OCI-LY1 (cell line): Measurements from ENCODE around the gene PRUNE2.
A peak's percentile ranks its signal among the peaks of the same experiment; 100 is the strongest.

ENCODE experiments used
- H2AFZ ChIP-seq: fragments of 200-600 bp; sonication (generic), shearing (Covaris generic); 2 replicates; pipeline ENCODE4 v1.6.0; 2014; ENCODE audit warnings: antibody characterized with exemption, mild to moderate bottlenecking, low read length
- H3F3A ChIP-seq: fragments of 200-600 bp; sonication (generic), shearing (Covaris generic); 2 replicates; pipeline ENCODE4 v1.6.0; 2014; ENCODE audit warnings: mild to moderate bottlenecking, antibody characterized with exemption, low read length, moderate library complexity; ENCODE audit not compliant: insufficient read depth
- H3K27ac ChIP-seq: fragments of 200-600 bp; sonication (generic); 2 replicates; pipeline ENCODE4 v1.5.1; 2014; ENCODE audit warnings: low read length, mixed run types, mild to moderate bottlenecking, low read depth; ENCODE audit not compliant: poor library complexity, severe bottlenecking
- H3K27me3 ChIP-seq: fragments of 200-600 bp; sonication (generic); 2 replicates; pipeline ENCODE4 v1.6.0; 2014; ENCODE audit warnings: antibody characterized with exemption, mild to moderate bottlenecking, low read length, moderate library complexity; ENCODE audit not compliant: insufficient read depth
- H3K36me3 ChIP-seq: fragments of 200-600 bp; sonication (generic); 2 replicates; pipeline ENCODE4 v1.6.1; 2014; ENCODE audit warnings: mild to moderate bottlenecking, antibody characterized with exemption, low read length, moderate library complexity, mixed read lengths; ENCODE audit not compliant: insufficient read depth
- H3K4me1 ChIP-seq: fragments of 200-600 bp; sonication (generic); 2 replicates; pipeline ENCODE4 v1.5.1; 2014; ENCODE audit warnings: mild to moderate bottlenecking, low read length, moderate library complexity; ENCODE audit not compliant: insufficient read depth, severe bottlenecking
- H3K4me2 ChIP-seq: fragments of 200-600 bp; sonication (generic), shearing (Covaris generic); 2 replicates; pipeline ENCODE4 v1.6.1; 2014; ENCODE audit warnings: low read length
- H3K4me3 ChIP-seq: fragments of 200-600 bp; sonication (generic); 2 replicates; pipeline ENCODE4 v1.5.1; 2014; ENCODE audit warnings: low read length, low read depth, mild to moderate bottlenecking, mixed read lengths; ENCODE audit not compliant: poor library complexity, severe bottlenecking
- H3K79me2 ChIP-seq: fragments of 200-600 bp; shearing (Covaris generic); 2 replicates; pipeline ENCODE4 v1.6.1; 2016; ENCODE audit warnings: mixed run types, low read length, mixed read lengths; ENCODE audit not compliant: insufficient read depth
- H3K9ac ChIP-seq: fragments of 200-600 bp; sonication (generic), shearing (Covaris generic); 2 replicates; pipeline ENCODE4 v1.6.1; 2014; ENCODE audit warnings: mild to moderate bottlenecking, low read length, mixed read lengths
- H3K9me2 ChIP-seq: fragments of 200-600 bp; sonication (generic), shearing (Covaris generic); 2 replicates; pipeline ENCODE4 v1.6.1; 2014; ENCODE audit warnings: low read depth, mild to moderate bottlenecking, low read length, mixed read lengths
- H3K9me3 ChIP-seq: fragments of 200-600 bp; shearing (Covaris generic); 2 replicates; pipeline ENCODE4 v1.6.1; 2014; ENCODE audit warnings: low read length, mixed read lengths
- H4K20me1 ChIP-seq: fragments of 200-600 bp; sonication (generic), shearing (Covaris generic); 2 replicates; pipeline ENCODE4 v1.6.0; 2016; ENCODE audit warnings: mild to moderate bottlenecking, low read length; ENCODE audit not compliant: insufficient read depth
- EZH2 ChIP-seq: fragments of 200-600 bp; sonication (generic), shearing (Covaris generic); IDR thresholded peaks from 2 replicates; pipeline ENCODE4 v1.8.0; 2017; ENCODE audit warnings: borderline replicate concordance, mixed run types, mild to moderate bottlenecking, antibody characterized with exemption, low read length, moderate library complexity, mixed read lengths
- TF ChIP-seq, protein P1 (sequence below): fragments of 200-600 bp; sonication (generic), shearing (Covaris generic); IDR thresholded peaks from 2 replicates; pipeline ENCODE4 v1.5.1; 2017; ENCODE audit warnings: mild to moderate bottlenecking, antibody characterized with exemption, low read length, moderate library complexity, mixed read lengths

PRUNE2 gene

DNA sequence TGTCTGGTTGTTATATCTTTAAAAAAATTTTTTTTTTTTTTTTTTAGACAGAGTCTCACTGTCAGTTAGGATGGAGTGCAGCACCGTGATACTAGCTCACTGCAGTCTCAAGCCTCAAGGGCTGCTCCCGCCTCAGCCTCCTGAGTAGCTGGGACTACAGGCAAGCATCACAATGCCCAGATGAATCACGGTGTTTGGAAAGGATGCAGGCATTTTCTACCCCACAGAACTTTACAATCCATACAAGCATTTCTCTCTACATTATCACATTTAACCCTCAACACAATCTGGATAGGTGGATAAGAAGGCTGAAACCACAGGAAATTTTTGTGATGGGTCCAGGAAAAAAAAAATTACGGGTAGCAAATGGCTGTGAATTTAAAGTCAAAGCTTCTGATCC is 147.4 kb downstream of the PRUNE2 start:
- peaks cover 35% of the 10 kb centered on the region for H3K4me1 ChIP-seq
- no peak overlapping the region for H3K9ac ChIP-seq
- no peaks in the 10 kb centered on the region for H4K20me1 ChIP-seq
- no peak for TF ChIP-seq EZH2
- TF ChIP-seq, protein P1, sequence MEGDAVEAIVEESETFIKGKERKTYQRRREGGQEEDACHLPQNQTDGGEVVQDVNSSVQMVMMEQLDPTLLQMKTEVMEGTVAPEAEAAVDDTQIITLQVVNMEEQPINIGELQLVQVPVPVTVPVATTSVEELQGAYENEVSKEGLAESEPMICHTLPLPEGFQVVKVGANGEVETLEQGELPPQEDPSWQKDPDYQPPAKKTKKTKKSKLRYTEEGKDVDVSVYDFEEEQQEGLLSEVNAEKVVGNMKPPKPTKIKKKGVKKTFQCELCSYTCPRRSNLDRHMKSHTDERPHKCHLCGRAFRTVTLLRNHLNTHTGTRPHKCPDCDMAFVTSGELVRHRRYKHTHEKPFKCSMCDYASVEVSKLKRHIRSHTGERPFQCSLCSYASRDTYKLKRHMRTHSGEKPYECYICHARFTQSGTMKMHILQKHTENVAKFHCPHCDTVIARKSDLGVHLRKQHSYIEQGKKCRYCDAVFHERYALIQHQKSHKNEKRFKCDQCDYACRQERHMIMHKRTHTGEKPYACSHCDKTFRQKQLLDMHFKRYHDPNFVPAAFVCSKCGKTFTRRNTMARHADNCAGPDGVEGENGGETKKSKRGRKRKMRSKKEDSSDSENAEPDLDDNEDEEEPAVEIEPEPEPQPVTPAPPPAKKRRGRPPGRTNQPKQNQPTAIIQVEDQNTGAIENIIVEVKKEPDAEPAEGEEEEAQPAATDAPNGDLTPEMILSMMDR: no peak
- H3K9me2 ChIP-seq: no peaks in the 10 kb centered on the region
- H3K36me3 ChIP-seq: no peaks in the 10 kb centered on the region
- H2AFZ ChIP-seq: no peak overlapping the region
- no peaks in the 10 kb centered on the region for H3K27me3 ChIP-seq
- no peak overlapping the region for H3K4me2 ChIP-seq
- no peaks in the 10 kb centered on the region for H3K9me3 ChIP-seq
- H3K79me2 ChIP-seq: no peaks in the 10 kb centered on the region
- no peak overlapping the region for H3K27ac ChIP-seq
- no peaks in the 10 kb centered on the region for H3F3A ChIP-seq
- no peak overlapping the region for H3K4me3 ChIP-seq

DNA sequence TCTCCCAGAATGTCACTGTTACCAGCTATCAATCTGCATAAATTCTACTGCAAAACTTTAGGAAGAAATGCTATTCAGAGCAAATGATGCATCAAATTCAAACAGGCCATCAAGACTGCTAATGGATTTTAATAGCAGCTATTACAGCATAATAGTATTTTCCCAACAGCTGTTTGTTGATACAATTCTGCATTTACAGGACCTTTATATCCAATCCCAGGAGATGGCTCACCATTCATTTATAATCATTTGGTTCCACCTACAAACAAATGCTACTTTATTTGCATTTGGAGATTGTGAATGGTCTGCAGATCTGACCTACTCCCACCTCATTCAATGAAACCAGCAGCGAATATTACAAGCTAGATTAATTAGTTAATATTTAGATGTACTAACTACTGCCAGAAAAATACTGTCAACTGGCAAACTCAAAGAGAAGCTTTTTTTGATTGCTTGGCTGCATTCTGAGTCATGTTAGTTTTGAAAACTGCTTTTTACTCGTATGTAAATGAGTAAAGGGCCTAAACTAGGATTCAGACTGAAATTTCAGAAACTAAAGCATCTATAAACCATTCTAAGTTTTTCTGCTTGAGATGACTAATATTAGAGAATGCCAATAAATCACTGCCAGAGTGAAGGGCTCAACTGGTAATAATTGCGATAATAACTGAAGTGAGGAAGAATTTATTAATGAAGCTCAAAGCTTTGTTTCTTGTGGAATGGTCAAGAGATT is 148.8 kb downstream of the PRUNE2 start:
- no peak overlapping the region for H2AFZ ChIP-seq
- no peaks in the 10 kb centered on the region for H3K79me2 ChIP-seq
- no peak overlapping the region for H3K9ac ChIP-seq
- no peaks in the 10 kb centered on the region for H3K36me3 ChIP-seq
- H3K4me2 ChIP-seq: no peak overlapping the region
- H3K9me2 ChIP-seq: no peaks in the 10 kb centered on the region
- H3K4me3 ChIP-seq: no peak overlapping the region
- no peaks in the 10 kb centered on the region for H4K20me1 ChIP-seq
- H3K9me3 ChIP-seq: no peaks in the 10 kb centered on the region
- TF ChIP-seq, protein P1: no peak
- no peak for TF ChIP-seq EZH2
- no peaks in the 10 kb centered on the region for H3K27me3 ChIP-seq
- no peak overlapping the region for H3K27ac ChIP-seq
- peaks cover 35% of the 10 kb centered on the region for H3K4me1 ChIP-seq
- H3F3A ChIP-seq: no peaks in the 10 kb centered on the region

DNA sequence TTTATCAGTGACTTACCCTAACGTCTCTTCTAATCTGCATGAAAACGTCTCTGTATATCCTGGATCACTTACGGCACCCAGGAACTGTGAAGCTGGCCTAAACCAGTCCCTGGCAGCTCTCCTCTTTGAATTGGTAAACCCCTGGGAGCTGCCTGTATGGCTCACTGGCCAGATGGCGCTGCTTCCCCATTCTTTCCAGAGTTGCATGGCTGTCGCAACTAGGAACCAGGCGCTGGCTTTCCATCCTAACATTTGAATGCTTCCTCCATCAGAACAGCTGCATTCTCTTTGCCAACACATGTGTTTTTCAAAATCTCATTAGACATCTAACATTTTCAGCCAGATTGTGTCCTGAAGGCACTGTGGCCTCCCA is 149.7 kb downstream of the PRUNE2 start:
- peak overlapping the region; percentile 92; the same call in 1 of the 2 replicates for H2AFZ ChIP-seq
- no peaks in the 10 kb centered on the region for H3K9me3 ChIP-seq
- H3K27ac ChIP-seq: peak overlapping the region; percentile 51
- peak overlapping the region; percentile 46 for H3K4me3 ChIP-seq
- H3K27me3 ChIP-seq: no peaks in the 10 kb centered on the region
- no peaks in the 10 kb centered on the region for H3K79me2 ChIP-seq
- no peaks in the 10 kb centered on the region for H3K9me2 ChIP-seq
- no peak for TF ChIP-seq EZH2
- TF ChIP-seq, protein P1: peak; percentile 20; the same call in 1 of the 2 replicates
- H3K36me3 ChIP-seq: no peaks in the 10 kb centered on the region
- no peaks in the 10 kb centered on the region for H3F3A ChIP-seq
- H3K4me1 ChIP-seq: peaks cover 35% of the 10 kb centered on the region
- peak overlapping the region; percentile 25; the same call in 1 of the 2 replicates for H3K9ac ChIP-seq
- H4K20me1 ChIP-seq: no peaks in the 10 kb centered on the region
- peak overlapping the region; percentile 65 for H3K4me2 ChIP-seq
